NCI-H774 (cell line): ENCODE measurements around the gene ARF1.
A peak's percentile ranks its signal among the peaks of the same experiment; 100 is the strongest.
"Not testable (repeated sequence)": the region's sequence is repeated elsewhere in the genome, so short reads cannot be mapped to it uniquely, and the experiment has no call there.

Experiments
- DNase-seq: peaks from one replicate; lab custom pipeline; 2025; lab: John Stamatoyannopoulos, UW

Gene ARF1

DNA sequence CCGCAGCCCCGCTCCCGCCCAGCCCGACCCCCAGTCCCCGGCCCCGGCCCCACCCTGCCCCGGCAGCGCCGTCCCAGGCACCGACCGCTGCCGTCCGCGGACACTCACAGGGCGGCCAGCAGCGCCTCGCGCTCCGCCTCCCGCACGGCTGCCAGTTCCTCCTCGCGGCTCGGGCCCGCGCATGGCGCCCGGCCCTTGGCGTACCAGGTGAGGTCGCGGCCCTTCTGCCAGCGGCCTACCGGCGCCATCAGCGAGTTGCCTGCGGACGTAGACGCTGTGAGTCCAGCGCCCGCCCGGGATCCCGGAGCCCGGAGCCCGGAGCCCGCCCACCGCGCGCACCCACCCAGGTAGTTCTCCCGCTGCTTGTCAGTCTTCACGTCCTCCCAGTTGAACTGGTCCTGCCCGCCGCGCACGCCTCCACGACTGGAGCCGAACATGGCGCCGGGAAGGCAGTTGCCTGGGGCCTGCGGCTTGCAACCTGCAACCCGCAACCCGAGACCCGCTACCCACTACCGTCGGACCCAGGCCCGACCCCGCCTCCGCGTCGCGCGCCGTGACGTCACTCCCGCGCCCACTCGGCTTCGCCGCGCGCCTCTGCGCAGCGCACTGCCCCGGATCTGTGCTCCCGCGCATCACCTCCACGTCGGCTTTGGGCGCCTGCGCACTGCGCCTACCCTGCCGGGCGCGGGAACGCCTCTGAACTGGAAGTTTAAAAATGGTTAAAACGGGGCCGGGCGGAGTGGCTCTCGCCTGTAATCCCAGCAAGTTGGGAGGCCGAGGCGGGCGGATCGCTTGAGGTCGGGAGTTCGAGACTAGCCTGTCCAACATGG, 20.5 kb downstream of the ARF1 start, which contains the start of gene C1orf35:
C1orf35 (minus strand) TSS at position 535 of the 830 bp plus-strand sequence; CDS start at position 437, 98 bp downstream.
- DNase-seq: peak; percentile 96

- DNase-seq: no peak
Observed at GRCh38 chr1:228104526-228105269, 22.2 kb downstream of the ARF1 start.

GRCh38 chr1:228105270-228105995, 22.9 kb downstream of the ARF1 start:
- no peak for DNase-seq

- no peak for DNase-seq
Observed at GRCh38 chr1:228105996-228106799, 23.7 kb downstream of the ARF1 start.

GRCh38 chr1:228106800-228107054, 24.2 kb downstream of the ARF1 start:
- DNase-seq: no peak

- no peak for DNase-seq
Observed at GRCh38 chr1:228107636-228108035, 25.1 kb downstream of the ARF1 start.

DNA sequence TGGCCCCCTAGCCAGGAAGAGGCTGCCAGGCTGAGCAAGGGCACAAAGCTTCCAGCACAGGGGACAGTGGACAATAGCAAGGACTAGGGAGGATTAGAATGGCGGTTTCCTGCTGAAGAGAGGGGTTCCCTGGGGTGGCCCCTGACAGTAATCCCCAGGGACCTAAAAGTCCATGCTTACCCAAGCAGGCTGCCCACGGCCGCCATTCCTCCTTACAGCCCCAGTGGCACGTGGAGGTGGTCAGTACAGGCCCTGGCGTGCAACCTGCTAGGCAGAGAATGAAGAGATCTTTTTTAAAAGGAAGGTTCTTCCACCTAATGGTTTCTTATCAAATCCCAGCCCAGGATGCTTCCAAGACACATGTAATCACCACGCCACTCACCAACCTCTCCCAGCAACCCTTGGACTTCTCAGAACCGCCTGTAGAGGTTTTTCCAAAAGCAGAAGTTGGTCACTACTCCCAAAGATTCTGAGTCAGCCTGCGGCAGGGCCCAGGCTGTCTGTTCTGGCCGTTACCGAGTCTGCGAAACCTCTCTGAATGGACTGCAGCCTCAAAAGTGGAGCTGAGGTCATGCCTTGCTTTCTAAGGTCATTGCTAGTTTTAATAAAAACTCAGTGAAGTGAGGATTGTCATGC, 25.7 kb downstream of the ARF1 start:
- no peak for DNase-seq

DNA sequence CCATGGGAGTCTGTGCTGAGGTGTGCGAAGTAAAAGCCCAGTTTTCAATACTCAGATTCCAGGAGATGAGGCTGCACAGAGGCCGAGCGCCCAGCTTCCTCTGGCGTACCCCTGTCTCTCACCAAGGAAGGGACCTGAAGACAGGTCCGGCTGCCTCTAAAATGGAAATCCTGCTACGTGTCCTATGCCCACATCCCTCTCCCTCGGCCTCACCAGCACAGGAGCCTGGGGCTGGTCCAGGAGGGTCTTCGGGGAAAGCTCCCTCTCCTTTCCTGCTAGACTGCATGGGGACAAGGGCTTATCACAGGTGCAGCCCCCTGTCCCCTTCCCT, 26.2 kb downstream of the ARF1 start:
- no peak for DNase-seq

- DNase-seq: peak; percentile 96
Observed at GRCh38 chr1:228109073-228109961, 26.8 kb downstream of the ARF1 start, which contains the start of gene MRPL55. MRPL55 (minus strand) TSS chr1:228109299; CDS start chr1:228108260, 1,039 bp downstream.

- no peak for DNase-seq
Observed at GRCh38 chr1:228109962-228110488, 27.5 kb downstream of the ARF1 start.

DNA sequence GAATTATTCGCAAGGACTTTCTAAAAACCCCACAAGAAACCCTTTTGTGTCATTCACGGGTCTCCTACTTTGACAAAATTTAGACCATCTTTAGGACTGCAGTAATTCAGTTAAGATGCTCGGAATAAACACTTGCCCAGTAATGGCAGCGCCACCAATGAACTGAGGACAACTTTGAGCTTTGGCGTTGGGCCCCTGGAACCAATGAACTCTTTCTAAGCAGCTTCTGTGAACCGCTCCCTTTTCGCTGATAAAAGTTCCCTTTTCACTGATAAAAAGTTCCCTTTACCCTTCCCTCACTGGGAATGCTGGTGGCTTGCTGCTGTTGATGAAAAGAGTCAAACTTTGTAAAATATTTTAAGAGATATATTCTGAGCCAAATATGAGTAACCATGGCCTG, 28.0 kb downstream of the ARF1 start:
- no peak for DNase-seq

GRCh38 chr1:228111315-228111714, 28.8 kb downstream of the ARF1 start:
- DNase-seq: not testable (repeated sequence)

DNA sequence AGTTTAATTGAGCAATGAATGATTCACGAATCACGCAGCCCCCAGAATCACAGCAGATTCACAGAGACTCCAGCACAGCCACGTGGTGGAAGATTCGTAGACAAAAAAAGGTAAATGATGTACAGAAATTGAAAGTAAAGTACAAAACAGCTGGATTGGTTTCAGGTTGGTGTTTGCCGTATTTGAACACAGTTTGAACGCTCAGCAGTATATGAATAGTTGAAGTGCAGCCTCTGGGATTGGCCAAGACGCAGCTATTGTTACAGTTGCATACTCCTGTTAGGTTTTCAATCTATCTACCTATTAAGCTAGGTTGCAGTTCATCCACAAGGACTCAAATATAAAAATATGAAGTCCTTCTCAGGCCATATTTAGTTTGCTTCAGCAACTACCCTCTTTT, 29.7 kb downstream of the ARF1 start:
- no peak for DNase-seq

GRCh38 chr1:228112617-228113016, 30.1 kb downstream of the ARF1 start:
- no peak for DNase-seq

GRCh38 chr1:228114827-228115226, 32.3 kb downstream of the ARF1 start:
- DNase-seq: no peak

DNA sequence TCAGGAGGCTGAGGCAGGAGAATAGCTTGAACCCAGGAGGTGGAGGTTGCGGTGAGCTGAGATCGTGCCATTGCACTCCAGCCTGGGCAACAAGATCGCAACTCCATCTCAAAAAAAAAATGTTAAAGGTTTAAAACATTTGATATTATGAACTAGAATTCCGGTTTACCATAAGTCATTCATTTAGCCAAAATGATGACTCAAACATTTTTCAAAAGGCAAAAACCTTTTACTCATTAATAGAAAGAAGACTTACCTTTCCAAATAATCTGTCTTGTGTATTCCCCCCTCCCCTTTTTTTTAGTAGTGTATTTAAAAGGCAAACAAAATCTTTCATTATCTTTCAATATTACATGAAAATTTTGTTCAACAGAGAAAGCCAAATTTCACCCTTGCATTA, 34.8 kb downstream of the ARF1 start:
- no peak for DNase-seq

DNA sequence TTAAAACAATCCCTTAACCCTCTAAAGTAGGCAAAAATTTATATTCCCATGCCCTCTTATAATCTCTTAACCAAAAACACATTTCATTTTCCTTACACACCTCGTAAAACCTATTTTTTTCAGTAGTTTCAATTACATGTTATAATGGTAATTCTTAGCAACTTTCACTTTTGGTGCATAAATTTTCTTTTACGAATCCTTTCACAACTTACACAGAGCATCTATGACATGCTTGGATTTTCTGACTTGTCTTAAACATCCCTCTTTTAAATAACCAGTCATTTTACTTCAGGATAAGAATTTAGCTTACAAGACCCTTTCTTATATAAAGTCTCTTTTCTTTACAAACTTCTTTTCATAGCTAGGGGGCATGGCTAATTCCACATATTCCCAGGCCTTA, 35.5 kb downstream of the ARF1 start:
- DNase-seq: no peak

- no peak for DNase-seq
Observed at GRCh38 chr1:228120351-228120750, 37.8 kb downstream of the ARF1 start.

- DNase-seq: no peak
Observed at GRCh38 chr1:228120857-228121489, 38.5 kb downstream of the ARF1 start.
